OCI-LY3 (cell line): ENCODE results near the gene GRAMD2B.

Source experiments
- H2AFZ ChIP-seq: fragments of 200-600, 300-600 bp; shearing (Covaris generic); 2 replicates; pipeline ENCODE4 v1.6.0; 2014; ENCODE audit warnings: antibody characterized with exemption, low read depth, low read length
- H3K27ac ChIP-seq: fragments of 200-600, 300-600 bp; sonication (generic); 2 replicates; pipeline ENCODE4 v1.5.1; 2014; ENCODE audit warnings: mild to moderate bottlenecking, low read length, moderate library complexity, mixed read lengths
- H3K27me3 ChIP-seq: fragments of 200-600, 300-600 bp; sonication (generic); 2 replicates; pipeline ENCODE4 v1.6.1; 2014; ENCODE audit warnings: low read depth, low read length, mixed read lengths
- H3K36me3 ChIP-seq: fragments of 200-600, 300-600 bp; sonication (generic); replicated peaks from 2 replicates; pipeline ENCODE3; 2014; ENCODE audit warnings: low read depth, low read length, mixed read lengths
- H3K4me1 ChIP-seq: fragments of 300-600, 200-600 bp; sonication (generic); 2 replicates; pipeline ENCODE4 v1.6.1; 2014; ENCODE audit warnings: low read length, mixed read lengths
- H3K4me2 ChIP-seq: fragments of 200-600, 300-600 bp; sonication (generic); 2 replicates; pipeline ENCODE4 v1.6.1; 2014; ENCODE audit warnings: low read length, mixed read lengths
- H3K4me3 ChIP-seq: fragments of 300-600, 200-600 bp; sonication (generic); 2 replicates; pipeline ENCODE4 v1.5.1; 2014; ENCODE audit warnings: antibody characterized with exemption, mild to moderate bottlenecking, low read length, moderate library complexity
- H3K79me2 ChIP-seq: fragments of 300-600, 200-600 bp; shearing (Covaris generic); 2 replicates; pipeline ENCODE4 v1.6.1; 2014; ENCODE audit warnings: mild to moderate bottlenecking, low read length, mixed read lengths
- H3K9ac ChIP-seq: fragments of 300-600, 200-600 bp; shearing (Covaris generic); 2 replicates; pipeline ENCODE4 v1.6.0; 2014; ENCODE audit warnings: mild to moderate bottlenecking, low read length, moderate library complexity
- H3K9me3 ChIP-seq: fragments of 200-600, 300-600 bp; shearing (Covaris generic); 2 replicates; pipeline ENCODE4 v1.6.1; 2014; ENCODE audit warnings: low read length, mixed read lengths; ENCODE audit not compliant: insufficient read depth
- H4K20me1 ChIP-seq: fragments of 200-600, 300-600 bp; sonication (generic); 2 replicates; pipeline ENCODE4 v1.6.1; 2016; ENCODE audit warnings: low read length, mixed read lengths; ENCODE audit not compliant: insufficient read depth
- EZH2phosphoT487 ChIP-seq: fragments of 200-600 bp; shearing (Covaris generic); IDR thresholded peaks from 2 replicates; pipeline ENCODE4 v1.6.1; 2018; ENCODE audit warnings: antibody characterized with exemption, mixed run types, low read depth
- TF ChIP-seq, protein P1 (sequence below): fragments of 200-600, 300-600 bp; sonication (generic); IDR thresholded peaks from 2 replicates; pipeline ENCODE4 v1.5.1; 2014; ENCODE audit warnings: antibody characterized with exemption, low read length, low read depth

The GRAMD2B gene

DNA sequence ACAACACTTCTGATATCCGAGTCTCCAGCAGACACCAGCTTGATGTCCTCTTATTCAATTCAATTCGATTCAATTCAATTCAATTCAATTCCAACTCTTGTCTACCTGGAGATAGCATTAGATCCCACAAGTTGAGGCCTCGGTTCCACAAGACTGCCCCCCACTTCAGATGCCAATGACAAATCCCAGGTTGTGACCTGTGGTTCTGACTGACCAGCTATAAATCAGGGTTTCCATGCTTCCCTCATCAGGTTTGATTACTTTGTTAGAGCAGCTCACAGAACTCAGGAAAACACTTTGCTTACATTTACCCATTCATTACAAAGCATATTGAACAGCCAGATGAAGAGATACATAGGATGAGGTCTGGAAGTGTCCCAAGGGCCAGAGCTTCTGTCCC is 89.2 kb downstream of the GRAMD2B start:
- H3K36me3 ChIP-seq: no peaks in the 10 kb centered on the region
- peaks cover 8% of the 10 kb centered on the region; the same call in 1 of the 2 replicates for H3K4me1 ChIP-seq
- no peaks in the 10 kb centered on the region for H3K9me3 ChIP-seq
- TF ChIP-seq, protein P1, sequence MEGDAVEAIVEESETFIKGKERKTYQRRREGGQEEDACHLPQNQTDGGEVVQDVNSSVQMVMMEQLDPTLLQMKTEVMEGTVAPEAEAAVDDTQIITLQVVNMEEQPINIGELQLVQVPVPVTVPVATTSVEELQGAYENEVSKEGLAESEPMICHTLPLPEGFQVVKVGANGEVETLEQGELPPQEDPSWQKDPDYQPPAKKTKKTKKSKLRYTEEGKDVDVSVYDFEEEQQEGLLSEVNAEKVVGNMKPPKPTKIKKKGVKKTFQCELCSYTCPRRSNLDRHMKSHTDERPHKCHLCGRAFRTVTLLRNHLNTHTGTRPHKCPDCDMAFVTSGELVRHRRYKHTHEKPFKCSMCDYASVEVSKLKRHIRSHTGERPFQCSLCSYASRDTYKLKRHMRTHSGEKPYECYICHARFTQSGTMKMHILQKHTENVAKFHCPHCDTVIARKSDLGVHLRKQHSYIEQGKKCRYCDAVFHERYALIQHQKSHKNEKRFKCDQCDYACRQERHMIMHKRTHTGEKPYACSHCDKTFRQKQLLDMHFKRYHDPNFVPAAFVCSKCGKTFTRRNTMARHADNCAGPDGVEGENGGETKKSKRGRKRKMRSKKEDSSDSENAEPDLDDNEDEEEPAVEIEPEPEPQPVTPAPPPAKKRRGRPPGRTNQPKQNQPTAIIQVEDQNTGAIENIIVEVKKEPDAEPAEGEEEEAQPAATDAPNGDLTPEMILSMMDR: no peak
- TF ChIP-seq EZH2phosphoT487: no peak
- H3K79me2 ChIP-seq: no peaks in the 10 kb centered on the region
- H3K4me3 ChIP-seq: no peak overlapping the region
- no peak overlapping the region for H3K9ac ChIP-seq
- no peaks in the 10 kb centered on the region for H4K20me1 ChIP-seq
- no peaks in the 10 kb centered on the region for H3K27me3 ChIP-seq
- H2AFZ ChIP-seq: no peak overlapping the region
- H3K27ac ChIP-seq: no peak overlapping the region
- no peak overlapping the region for H3K4me2 ChIP-seq

DNA sequence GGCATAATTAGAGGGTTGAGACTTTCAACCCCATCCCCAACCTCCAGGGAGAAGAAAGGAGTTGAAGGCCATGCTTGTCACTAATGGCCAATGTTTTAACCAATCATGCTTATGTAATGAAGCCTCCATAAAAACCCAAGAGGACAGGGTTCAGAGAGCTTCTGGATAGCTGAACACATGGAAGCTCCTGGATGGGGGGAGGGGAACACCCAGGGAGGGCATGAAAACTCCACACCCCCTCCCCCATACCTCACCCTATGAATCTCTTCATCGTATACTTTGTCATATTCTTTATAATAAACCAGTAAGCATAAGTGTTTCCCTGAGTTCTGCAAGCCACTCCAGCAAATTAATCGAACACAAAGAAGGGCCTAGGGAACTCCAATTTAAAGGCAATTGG is 90.1 kb downstream of the GRAMD2B start:
- no peak overlapping the region for H3K4me3 ChIP-seq
- H3K36me3 ChIP-seq: no peaks in the 10 kb centered on the region
- TF ChIP-seq, protein P1: no peak
- no peak for TF ChIP-seq EZH2phosphoT487
- no peak overlapping the region for H3K27ac ChIP-seq
- no peaks in the 10 kb centered on the region for H3K79me2 ChIP-seq
- no peaks in the 10 kb centered on the region for H3K27me3 ChIP-seq
- H3K9ac ChIP-seq: no peak overlapping the region
- no peaks in the 10 kb centered on the region for H3K9me3 ChIP-seq
- H3K4me1 ChIP-seq: peaks cover 8% of the 10 kb centered on the region; the same call in 1 of the 2 replicates
- H2AFZ ChIP-seq: no peak overlapping the region
- H4K20me1 ChIP-seq: no peaks in the 10 kb centered on the region
- no peak overlapping the region for H3K4me2 ChIP-seq

DNA sequence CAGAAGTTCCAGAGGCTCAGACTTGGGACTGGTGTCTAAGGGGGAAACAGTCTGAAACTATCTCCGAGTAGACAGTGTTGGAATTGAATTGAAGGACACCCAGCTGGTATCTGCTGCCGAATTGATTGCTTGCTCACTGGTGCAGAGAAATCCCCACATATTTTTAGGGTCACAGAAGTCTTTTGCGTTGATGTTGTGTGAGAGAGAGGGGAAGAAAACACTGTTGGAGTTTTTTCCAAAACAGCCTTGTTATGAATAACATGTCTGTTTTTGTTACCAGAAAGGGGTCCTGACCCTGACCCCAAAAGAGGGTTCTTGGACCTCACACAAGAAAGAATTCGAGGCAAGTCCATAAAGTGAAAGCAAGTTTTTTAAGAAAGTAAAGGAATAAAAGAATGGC is 90.5 kb downstream of the GRAMD2B start:
- no peak overlapping the region for H2AFZ ChIP-seq
- no peaks in the 10 kb centered on the region for H3K79me2 ChIP-seq
- no peak overlapping the region for H3K27ac ChIP-seq
- no peak overlapping the region for H3K4me2 ChIP-seq
- no peaks in the 10 kb centered on the region for H3K9me3 ChIP-seq
- TF ChIP-seq, protein P1: no peak
- no peak for TF ChIP-seq EZH2phosphoT487
- H3K9ac ChIP-seq: no peak overlapping the region
- H3K4me3 ChIP-seq: no peak overlapping the region
- H3K27me3 ChIP-seq: no peaks in the 10 kb centered on the region
- no peaks in the 10 kb centered on the region for H4K20me1 ChIP-seq
- no peaks in the 10 kb centered on the region for H3K36me3 ChIP-seq
- H3K4me1 ChIP-seq: peaks cover 6% of the 10 kb centered on the region; the same call in 1 of the 2 replicates

DNA sequence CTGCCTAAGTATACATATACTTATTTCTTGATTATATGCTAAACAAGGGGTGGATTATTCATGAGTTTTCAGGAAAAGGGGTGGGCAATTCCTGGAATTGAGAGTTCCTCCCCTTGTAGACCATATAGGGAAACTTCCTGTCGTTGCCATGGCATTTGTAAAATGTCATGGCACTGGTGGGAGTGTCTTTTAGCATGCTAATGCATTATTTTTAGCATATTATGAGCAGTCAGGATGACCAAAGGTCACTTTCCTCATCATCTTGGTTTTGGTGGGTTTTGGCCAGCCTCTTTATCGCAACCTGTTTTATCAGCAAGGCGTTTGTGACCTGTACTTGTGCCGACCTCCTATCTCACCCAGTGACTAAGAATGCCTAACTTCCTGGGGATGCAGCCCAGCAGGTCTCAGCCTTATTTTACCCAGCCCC is 90.9 kb downstream of the GRAMD2B start:
- H3K27me3 ChIP-seq: no peaks in the 10 kb centered on the region
- no peak overlapping the region for H3K27ac ChIP-seq
- H2AFZ ChIP-seq: no peak overlapping the region
- H3K79me2 ChIP-seq: no peaks in the 10 kb centered on the region
- no peaks in the 10 kb centered on the region for H3K9me3 ChIP-seq
- H4K20me1 ChIP-seq: no peaks in the 10 kb centered on the region
- no peak overlapping the region for H3K4me2 ChIP-seq
- TF ChIP-seq, protein P1: no peak
- no peak for TF ChIP-seq EZH2phosphoT487
- no peak overlapping the region for H3K4me3 ChIP-seq
- H3K4me1 ChIP-seq: peaks cover 2% of the 10 kb centered on the region; the same call in 1 of the 2 replicates
- no peaks in the 10 kb centered on the region for H3K36me3 ChIP-seq
- no peak overlapping the region for H3K9ac ChIP-seq
